CD4-positive, alpha-beta T cell (primary cell): ENCODE results near the gene GTPBP8. TPM values are rescaled to one million over a fixed set of nuclear protein-coding genes. Genes with fewer than 3 reads are reported as not detected.

ENCODE experiments used
- ATAC-seq: fragments of 200-7000 bp; cut with Tn5 transposase; one replicate; pipeline ENCODE4 v1.10.0; 2022; ENCODE audit warnings: mild to moderate bottlenecking; ENCODE audit not compliant: poor library complexity
- CTCF ChIA-PET: fragments of 350-600 bp; sonication (Branson Sonifier 250); formaldehyde crosslinking; loops from one replicate; lab custom pipeline; 2021; ENCODE audit warnings: antibody characterized with exemption, inconsistent platforms; lab: Charles Lee
- POLR2A ChIA-PET: fragments of 350-600 bp; sonication (Branson Sonifier 250); formaldehyde crosslinking; loops from one replicate; lab custom pipeline; 2021; ENCODE audit warnings: antibody characterized with exemption, inconsistent platforms; lab: Charles Lee
- DNase-seq, 14 experiments: peaks; one replicate each; pipeline ENCODE4 v3.0.0-alpha.2; 2013 to 2020; ENCODE audit warnings: mixed read lengths in 2 of 14
- H3K27ac ChIP-seq, 2 donors: one replicate each; pipeline versions ENCODE4 v1.5.1 to v1.7.0; 2013; ENCODE audit warnings: low read length in 2 of 2, low read depth in 1 of 2, mild to moderate bottlenecking in 1 of 2
- H3K27me3 ChIP-seq, 2 experiments: 1 replicate in 1 of 2; 2 replicates in 1 of 2; pipeline versions ENCODE4 v1.6.1 to v1.7.0; 2013; ENCODE audit warnings: low read length in 2 of 2, control low read depth in 1 of 2, mild to moderate bottlenecking in 1 of 2, moderate library complexity in 1 of 2; ENCODE audit not compliant: insufficient read depth in 2 of 2, control insufficient read depth in 1 of 2
- H3K36me3 ChIP-seq: one replicate; pipeline ENCODE4 v1.6.1; 2013; ENCODE audit warnings: low read length, control low read depth; ENCODE audit not compliant: insufficient read depth
- H3K4me1 ChIP-seq: one replicate; pipeline ENCODE4 v1.6.1; 2013; ENCODE audit warnings: low read length, control low read depth; ENCODE audit not compliant: insufficient read depth
- H3K4me3 ChIP-seq: one replicate; pipeline ENCODE4 v1.5.1; 2013; ENCODE audit warnings: mild to moderate bottlenecking, low read length, moderate library complexity
- H3K9me3 ChIP-seq, 2 experiments: 1 replicate in 1 of 2; 2 replicates in 1 of 2; pipeline versions ENCODE4 v1.6.1 to v1.7.0; 2013; ENCODE audit warnings: low read length in 2 of 2, mild to moderate bottlenecking in 2 of 2, control low read depth in 1 of 2, moderate library complexity in 1 of 2; ENCODE audit not compliant: control insufficient read depth in 1 of 2, insufficient read depth in 1 of 2
- H3K27ac Mint-ChIP-seq: one replicate; pipeline ENCODE4 v1.8.0; 2020; ENCODE audit warnings: mixed read lengths
- H3K27me3 Mint-ChIP-seq: one replicate; pipeline ENCODE4 v1.8.0; 2021; ENCODE audit warnings: mixed read lengths
- H3K36me3 Mint-ChIP-seq: one replicate; pipeline ENCODE4 v1.8.0; 2021; ENCODE audit warnings: low read depth, mixed read lengths
- H3K4me1 Mint-ChIP-seq: one replicate; pipeline ENCODE4 v1.8.0; 2021; ENCODE audit warnings: low read depth, mixed read lengths
- H3K4me3 Mint-ChIP-seq: one replicate; pipeline ENCODE4 v1.8.0; 2020; ENCODE audit warnings: mild to moderate bottlenecking, mixed read lengths
- H3K9me3 Mint-ChIP-seq: one replicate; pipeline ENCODE4 v1.8.0; 2020; ENCODE audit warnings: mixed read lengths
- intact Hi-C, 2 experiments: fragments of 100-400 bp; cut with DNase I in 1 of 2; cut with micrococcal nuclease in 1 of 2; formaldehyde crosslinking; loops; one replicate each; pipeline versions ENCODE4 v1.15.1 to v1.9.0; 2023 to 2025; cut with DNase I, micrococcal nuclease
- total RNA-seq, 174 experiments: library from RNA in 2 of 174; stranded (reverse) in 2 of 174; gene quantifications; one replicate each; pipeline ENCODE4 v1.2.3 and lab custom pipeline; 2021 to 2026
- TF ChIP-seq, protein P1 (sequence below): fragments of 200-600 bp; IDR thresholded peaks from one replicate; pipeline ENCODE4 v1.8.0; 2022; ENCODE audit warnings: antibody characterized with exemption, mild to moderate bottlenecking

GTPBP8 gene
- total RNA-seq, 2 experiments from 2014 or later = 27.0 to 30.3 TPM

DNA sequence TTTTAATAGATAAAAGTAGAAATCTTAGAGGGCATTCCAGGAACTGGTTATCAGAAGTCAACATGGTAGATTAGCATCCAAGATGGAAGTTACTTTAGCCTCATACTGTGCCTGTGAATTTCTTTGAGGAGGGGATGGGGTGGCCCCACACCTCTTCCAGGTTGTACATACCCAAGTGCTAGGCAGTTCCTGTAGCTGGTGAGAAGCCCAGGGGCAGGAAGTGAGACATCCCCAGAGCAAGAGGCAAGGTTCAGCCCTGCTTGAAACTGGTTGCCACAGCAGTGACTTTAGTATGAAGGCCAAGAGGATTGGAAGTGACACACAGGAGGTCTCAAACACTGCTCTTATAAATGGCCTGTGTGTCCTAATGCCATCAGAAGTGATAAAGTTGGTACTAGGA, 11.9 kb downstream of the GTPBP8 start:
- ChIA-PET CTCF (interaction anchor here (1.5 to 2.5 kb wide), 3 partner anchors 23 to 32 kb away, joined by 4 to 9 read pairs (median 4); partner anchors contain the start of gene CD200R1), POLR2A (interaction anchor here (1.3 to 9.1 kb wide), 4 partner anchors 11 to 24 kb away, joined by 3 to 114 read pairs (median 18); partner anchors contain the start of gene GTPBP8)
- TF ChIP-seq, protein P1, sequence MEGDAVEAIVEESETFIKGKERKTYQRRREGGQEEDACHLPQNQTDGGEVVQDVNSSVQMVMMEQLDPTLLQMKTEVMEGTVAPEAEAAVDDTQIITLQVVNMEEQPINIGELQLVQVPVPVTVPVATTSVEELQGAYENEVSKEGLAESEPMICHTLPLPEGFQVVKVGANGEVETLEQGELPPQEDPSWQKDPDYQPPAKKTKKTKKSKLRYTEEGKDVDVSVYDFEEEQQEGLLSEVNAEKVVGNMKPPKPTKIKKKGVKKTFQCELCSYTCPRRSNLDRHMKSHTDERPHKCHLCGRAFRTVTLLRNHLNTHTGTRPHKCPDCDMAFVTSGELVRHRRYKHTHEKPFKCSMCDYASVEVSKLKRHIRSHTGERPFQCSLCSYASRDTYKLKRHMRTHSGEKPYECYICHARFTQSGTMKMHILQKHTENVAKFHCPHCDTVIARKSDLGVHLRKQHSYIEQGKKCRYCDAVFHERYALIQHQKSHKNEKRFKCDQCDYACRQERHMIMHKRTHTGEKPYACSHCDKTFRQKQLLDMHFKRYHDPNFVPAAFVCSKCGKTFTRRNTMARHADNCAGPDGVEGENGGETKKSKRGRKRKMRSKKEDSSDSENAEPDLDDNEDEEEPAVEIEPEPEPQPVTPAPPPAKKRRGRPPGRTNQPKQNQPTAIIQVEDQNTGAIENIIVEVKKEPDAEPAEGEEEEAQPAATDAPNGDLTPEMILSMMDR = no peak
- Mint-ChIP-seq H3K4me3 (peak overlapping the region; percentile 59), H3K27ac (peak overlapping the region; percentile 90), H3K36me3 (peaks cover 87% of the 10 kb centered on the region), H3K4me1 (peaks cover 90% of the 10 kb centered on the region), H3K27me3 (no peaks in the 10 kb centered on the region), H3K9me3 (no peaks in the 10 kb centered on the region)
- H3K4me1 ChIP-seq = peaks cover 27% of the 10 kb centered on the region
- peak overlapping the region; percentile 22 to 52 for H3K27ac ChIP-seq
- H3K9me3 ChIP-seq = no peaks in the 10 kb centered on the region
- peaks cover 84% of the 10 kb centered on the region for H3K36me3 ChIP-seq
- H3K27me3 ChIP-seq = no peaks in the 10 kb centered on the region
- intact Hi-C loops = no loop called here
- DNase-seq (peak in 13 of 14 experiments; percentile 20 to 74 (median 44)), ATAC-seq (peak; percentile 47)
- no peak overlapping the region for H3K4me3 ChIP-seq

DNA sequence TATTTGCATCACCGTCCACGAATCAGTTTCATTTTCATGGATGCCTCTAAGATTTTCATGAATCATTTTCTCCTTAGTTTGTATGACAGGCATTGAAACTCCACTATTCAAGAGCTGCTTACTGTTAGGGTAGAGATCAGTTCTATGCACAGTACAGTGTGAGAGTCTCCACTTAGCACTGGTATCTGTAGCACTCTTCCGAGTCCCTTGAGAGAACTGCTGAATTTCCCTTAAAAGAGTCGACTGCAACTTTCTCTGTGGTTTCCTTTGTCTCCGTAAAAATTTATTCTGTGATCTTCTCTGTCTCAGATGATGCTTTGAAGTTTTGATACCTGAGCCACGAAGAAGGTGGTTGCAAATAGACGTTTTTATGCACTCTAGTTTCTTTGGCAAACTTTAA, 14.8 kb downstream of the GTPBP8 start:
- intact Hi-C loops = loop anchor here in 1 of 2 experiments (1.0 kb wide), 3 partner anchors 13 to 32 kb away; partner anchors contain the start of gene GTPBP8
- peaks cover 31% of the 10 kb centered on the region for H3K4me1 ChIP-seq

DNA sequence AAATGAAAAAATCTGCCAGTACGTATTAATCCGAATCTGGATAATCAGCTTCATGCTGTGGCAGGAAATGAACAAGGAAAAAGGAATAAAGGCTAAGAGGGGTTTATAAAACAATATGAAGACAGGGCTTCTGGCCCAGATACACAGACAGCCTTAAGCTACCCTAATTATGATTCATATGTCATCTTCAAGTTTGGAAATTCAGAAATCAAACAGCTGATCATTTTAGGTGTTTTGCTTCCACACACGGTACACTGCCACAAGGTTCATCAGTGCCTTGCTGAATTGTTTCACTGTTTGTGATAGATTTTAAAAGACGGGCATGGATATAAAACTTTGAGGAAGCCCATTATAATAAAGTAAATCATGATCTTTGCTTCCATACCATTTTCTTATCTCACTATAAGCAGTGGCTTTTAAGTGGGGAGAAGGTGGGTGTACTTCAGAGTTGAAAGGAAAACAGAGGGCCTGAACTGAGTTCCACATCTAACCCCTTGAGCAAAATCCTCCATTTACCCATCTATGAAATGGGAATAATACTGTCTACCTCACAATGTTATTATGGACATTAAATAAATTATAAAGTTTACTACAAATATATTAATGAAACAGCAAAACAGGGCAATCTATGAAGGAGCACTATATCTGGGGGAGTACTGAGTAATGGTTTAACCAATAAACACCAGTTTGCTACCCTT, 15.7 kb downstream of the GTPBP8 start:
- Histone ChIP-seq H3K36me3 (peaks cover 72% of the 10 kb centered on the region), H3K4me3 (peak overlapping the region; percentile 24), H3K4me1 (peaks cover 31% of the 10 kb centered on the region), H3K27ac (peak overlapping the region; percentile 57 to 86), H3K27me3 (no peaks in the 10 kb centered on the region), H3K9me3 (no peaks in the 10 kb centered on the region)
- Mint-ChIP-seq H3K27me3 (no peaks in the 10 kb centered on the region), H3K27ac (peak overlapping the region; percentile 90), H3K4me3 (peak overlapping the region; percentile 71), H3K36me3 (peaks cover 87% of the 10 kb centered on the region), H3K4me1 (peaks cover 91% of the 10 kb centered on the region), H3K9me3 (no peaks in the 10 kb centered on the region)
- DNase-seq = peak in 3 of 14 experiments; percentile 20 to 67 (median 64)
- TF ChIP-seq, protein P1 = no peak
- POLR2A ChIA-PET = interaction anchor here (0.7 to 9.1 kb wide), 7 partner anchors 10 to 877 kb away, joined by 3 to 114 read pairs (median 4); partner anchors contain the start of genes CD200R1 and GTPBP8
- CTCF ChIA-PET = interaction anchor here (0.6 to 2.1 kb wide), 8 partner anchors 12 to 364 kb away, joined by 3 to 16 read pairs (median 4); partner anchors contain the start of gene GTPBP8
- intact Hi-C loops = loop anchor here in 1 of 2 experiments (1.0 kb wide), 1 partner anchor 12 kb away; no protein-coding TSS in a partner anchor
- ATAC-seq = peak; percentile 44

More for the DNA sequence above, 14.8 kb downstream of the GTPBP8 start:
- H3K4me1 Mint-ChIP-seq = peaks cover 91% of the 10 kb centered on the region
- H3K27me3 ChIP-seq = no peaks in the 10 kb centered on the region
- H3K27ac ChIP-seq = peak overlapping the region; percentile 57 to 86
- peak; percentile 83 for ATAC-seq
- peak overlapping the region; percentile 71 for H3K4me3 Mint-ChIP-seq
- peak overlapping the region; percentile 90 for H3K27ac Mint-ChIP-seq
- CTCF ChIA-PET = interaction anchor here (1.0 to 2.1 kb wide), 6 partner anchors 11 to 363 kb away, joined by 3 to 16 read pairs (median 4); a partner anchor contains a TSS
- no peaks in the 10 kb centered on the region for H3K27me3 Mint-ChIP-seq
- H3K9me3 Mint-ChIP-seq = no peaks in the 10 kb centered on the region
- DNase-seq = peak in 5 of 14 experiments; percentile 12 to 85 (median 75)
- TF ChIP-seq, protein P1 = no peak
- peak overlapping the region; percentile 24 for H3K4me3 ChIP-seq
- H3K36me3 Mint-ChIP-seq = peaks cover 87% of the 10 kb centered on the region
- peaks cover 75% of the 10 kb centered on the region for H3K36me3 ChIP-seq
- POLR2A ChIA-PET = interaction anchor here (1.0 to 9.1 kb wide), 4 partner anchors 12 to 31 kb away, joined by 3 to 114 read pairs (median 16); partner anchors contain the start of genes CD200R1 and GTPBP8
- H3K9me3 ChIP-seq = no peaks in the 10 kb centered on the region
